Suprapubic skin (tissue), 4 donors: ENCODE measurements around the gene TEX38.

Experiments
- POLR2A ChIP-seq, 2 donors: fragments of 450-650 bp; IDR thresholded peaks; one replicate each; pipeline ENCODE4 v1.6.1; 2017; ENCODE audit warnings: antibody characterized with exemption in 2 of 2, mild to moderate bottlenecking in 2 of 2, moderate library complexity in 2 of 2
- POLR2AphosphoS5 ChIP-seq, 3 donors: sonication (generic); formaldehyde crosslinking; IDR thresholded peaks; one replicate each; pipeline ENCODE4 v1.6.1; 2017; ENCODE audit warnings: antibody characterized with exemption in 3 of 3
- TF ChIP-seq, protein P1 (sequence below), 2 donors: fragments of 200-600 bp in 1 of 2; fragments of 450-650 bp in 1 of 2; sonication (generic) in 1 of 2; IDR thresholded peaks; one replicate each; pipeline ENCODE4 v1.5.1; 2016 to 2019; ENCODE audit warnings: antibody characterized with exemption in 2 of 2, mild to moderate bottlenecking in 1 of 2, moderate library complexity in 1 of 2

DNA sequence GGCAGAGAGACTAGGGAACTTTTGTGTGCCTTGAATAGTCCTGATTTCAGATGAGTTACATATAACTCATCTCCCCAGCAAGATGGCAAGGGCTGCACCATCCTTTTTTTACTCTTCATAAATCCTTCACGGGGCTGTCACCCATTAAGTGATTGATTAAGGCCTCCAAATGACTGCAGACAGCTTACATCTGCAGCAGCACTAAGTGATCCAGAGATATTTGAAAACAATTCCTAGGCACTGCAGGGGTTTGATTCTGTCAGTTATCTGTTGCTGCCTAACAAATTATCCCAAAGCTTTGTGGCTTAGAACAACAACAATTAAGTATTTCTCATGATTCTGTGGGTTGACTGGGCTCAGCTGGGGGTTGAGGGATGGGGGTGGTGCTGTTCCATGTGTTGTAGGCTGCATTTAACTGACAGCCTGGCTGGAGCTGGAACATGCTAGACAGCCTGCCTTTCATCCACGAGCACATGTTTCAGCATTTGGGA is 19.3 kb downstream of the TEX38 start:
- TF ChIP-seq, protein P1, sequence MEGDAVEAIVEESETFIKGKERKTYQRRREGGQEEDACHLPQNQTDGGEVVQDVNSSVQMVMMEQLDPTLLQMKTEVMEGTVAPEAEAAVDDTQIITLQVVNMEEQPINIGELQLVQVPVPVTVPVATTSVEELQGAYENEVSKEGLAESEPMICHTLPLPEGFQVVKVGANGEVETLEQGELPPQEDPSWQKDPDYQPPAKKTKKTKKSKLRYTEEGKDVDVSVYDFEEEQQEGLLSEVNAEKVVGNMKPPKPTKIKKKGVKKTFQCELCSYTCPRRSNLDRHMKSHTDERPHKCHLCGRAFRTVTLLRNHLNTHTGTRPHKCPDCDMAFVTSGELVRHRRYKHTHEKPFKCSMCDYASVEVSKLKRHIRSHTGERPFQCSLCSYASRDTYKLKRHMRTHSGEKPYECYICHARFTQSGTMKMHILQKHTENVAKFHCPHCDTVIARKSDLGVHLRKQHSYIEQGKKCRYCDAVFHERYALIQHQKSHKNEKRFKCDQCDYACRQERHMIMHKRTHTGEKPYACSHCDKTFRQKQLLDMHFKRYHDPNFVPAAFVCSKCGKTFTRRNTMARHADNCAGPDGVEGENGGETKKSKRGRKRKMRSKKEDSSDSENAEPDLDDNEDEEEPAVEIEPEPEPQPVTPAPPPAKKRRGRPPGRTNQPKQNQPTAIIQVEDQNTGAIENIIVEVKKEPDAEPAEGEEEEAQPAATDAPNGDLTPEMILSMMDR (IDR thresholded peaks at IDR 0.05): no peak
- TF ChIP-seq POLR2A (IDR thresholded peaks at IDR 0.05): no peak
- no peak for TF ChIP-seq POLR2AphosphoS5 (IDR thresholded peaks at IDR 0.05)
